Suprapubic skin (tissue), 4 donors: ENCODE results near the gene CCDC88A. TPM values are rescaled to one million over a fixed set of nuclear protein-coding genes. Genes with fewer than 3 reads are reported as not detected.

Source experiments
- DNase-seq, 2 donors: peaks; one replicate each; pipeline ENCODE4 v3.0.0-alpha.2; 2019; ENCODE audit warnings: low spot score in 2 of 2
- H3K27ac ChIP-seq: fragments of 200-600 bp; sonication (generic); one replicate; pipeline ENCODE4 v1.5.1; 2019
- H3K27me3 ChIP-seq: fragments of 200-600 bp; sonication (generic); one replicate; pipeline ENCODE4 v1.5.1; 2019
- H3K36me3 ChIP-seq: fragments of 200-600 bp; sonication (generic); one replicate; pipeline ENCODE4 v1.5.1; 2019
- H3K4me1 ChIP-seq: fragments of 200-600 bp; sonication (generic); one replicate; pipeline ENCODE4 v1.5.1; 2019
- H3K4me3 ChIP-seq: fragments of 200-600 bp; sonication (generic); one replicate; pipeline ENCODE4 v1.5.1; 2019; ENCODE audit warnings: mild to moderate bottlenecking
- H3K9me3 ChIP-seq: fragments of 200-600 bp; sonication (generic); one replicate; pipeline ENCODE4 v1.5.1; 2019
- EP300 ChIP-seq: sonication (generic); formaldehyde crosslinking; IDR thresholded peaks from one replicate; pipeline ENCODE4 v1.6.1; 2017; ENCODE audit warnings: antibody characterized with exemption
- POLR2A ChIP-seq, 2 donors: fragments of 450-650 bp; IDR thresholded peaks; one replicate each; pipeline ENCODE4 v1.6.1; 2017; ENCODE audit warnings: antibody characterized with exemption in 2 of 2, mild to moderate bottlenecking in 2 of 2, moderate library complexity in 2 of 2
- POLR2AphosphoS5 ChIP-seq, 3 donors: sonication (generic); formaldehyde crosslinking; IDR thresholded peaks; one replicate each; pipeline ENCODE4 v1.6.1; 2017; ENCODE audit warnings: antibody characterized with exemption in 3 of 3
- WGBS: methylation state at CpG from one replicate; pipeline ENCODE4 v1.1.5; 2018; 5-methylcytosine and 5-hydroxymethylcytosine counted together
- total RNA-seq, 4 donors: library from RNA; depleted of rRNA; stranded (reverse); fragments of >200 nt; gene quantifications; one replicate each; pipeline ENCODE4 v1.1.0, GENCODE V29; 2016
- TF ChIP-seq, protein P1 (sequence below), 2 donors: fragments of 200-600 bp in 1 of 2; fragments of 450-650 bp in 1 of 2; sonication (generic) in 1 of 2; IDR thresholded peaks; one replicate each; pipeline ENCODE4 v1.5.1; 2016 to 2019; ENCODE audit warnings: antibody characterized with exemption in 2 of 2, mild to moderate bottlenecking in 1 of 2, moderate library complexity in 1 of 2

The CCDC88A gene
- total RNA-seq, 4 donors from 2014 or later: 9.0 to 25.8 (median 18.2) TPM

DNA sequence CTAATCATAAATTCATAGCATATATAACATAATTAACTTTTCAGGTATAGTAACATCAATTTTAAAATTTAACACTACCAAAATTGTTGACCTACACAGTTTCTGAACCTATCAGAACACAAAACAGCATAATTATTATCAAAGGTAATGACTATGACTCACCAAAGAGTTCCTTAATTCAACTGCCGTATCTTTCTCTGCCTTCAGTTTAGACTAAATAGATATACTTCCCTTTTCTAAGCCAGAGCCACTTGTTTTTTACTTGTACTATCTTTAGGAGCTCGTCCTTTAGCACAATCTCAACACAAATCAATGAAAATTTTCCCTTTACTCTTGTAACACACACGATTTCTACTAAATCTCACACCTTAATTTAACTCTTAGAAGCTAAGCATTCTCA, 54.4 kb downstream of the CCDC88A start:
- peaks cover 23% of the 10 kb centered on the region for H3K4me1 ChIP-seq
- TF ChIP-seq EP300: no peak
- no peak for TF ChIP-seq POLR2AphosphoS5 (IDR thresholded peaks at IDR 0.05)
- no peak for TF ChIP-seq POLR2A (IDR thresholded peaks at IDR 0.05)
- TF ChIP-seq, protein P1, sequence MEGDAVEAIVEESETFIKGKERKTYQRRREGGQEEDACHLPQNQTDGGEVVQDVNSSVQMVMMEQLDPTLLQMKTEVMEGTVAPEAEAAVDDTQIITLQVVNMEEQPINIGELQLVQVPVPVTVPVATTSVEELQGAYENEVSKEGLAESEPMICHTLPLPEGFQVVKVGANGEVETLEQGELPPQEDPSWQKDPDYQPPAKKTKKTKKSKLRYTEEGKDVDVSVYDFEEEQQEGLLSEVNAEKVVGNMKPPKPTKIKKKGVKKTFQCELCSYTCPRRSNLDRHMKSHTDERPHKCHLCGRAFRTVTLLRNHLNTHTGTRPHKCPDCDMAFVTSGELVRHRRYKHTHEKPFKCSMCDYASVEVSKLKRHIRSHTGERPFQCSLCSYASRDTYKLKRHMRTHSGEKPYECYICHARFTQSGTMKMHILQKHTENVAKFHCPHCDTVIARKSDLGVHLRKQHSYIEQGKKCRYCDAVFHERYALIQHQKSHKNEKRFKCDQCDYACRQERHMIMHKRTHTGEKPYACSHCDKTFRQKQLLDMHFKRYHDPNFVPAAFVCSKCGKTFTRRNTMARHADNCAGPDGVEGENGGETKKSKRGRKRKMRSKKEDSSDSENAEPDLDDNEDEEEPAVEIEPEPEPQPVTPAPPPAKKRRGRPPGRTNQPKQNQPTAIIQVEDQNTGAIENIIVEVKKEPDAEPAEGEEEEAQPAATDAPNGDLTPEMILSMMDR (IDR thresholded peaks at IDR 0.05): no peak
- no peaks in the 10 kb centered on the region for H3K36me3 ChIP-seq
- H3K27ac ChIP-seq: no peak overlapping the region
- H3K9me3 ChIP-seq: no peaks in the 10 kb centered on the region
- no peak overlapping the region for H3K4me3 ChIP-seq
- H3K27me3 ChIP-seq: no peaks in the 10 kb centered on the region
- no peak for DNase-seq
- 58% methylated on average over 3 of the region's 3 CpGs for WGBS

DNA sequence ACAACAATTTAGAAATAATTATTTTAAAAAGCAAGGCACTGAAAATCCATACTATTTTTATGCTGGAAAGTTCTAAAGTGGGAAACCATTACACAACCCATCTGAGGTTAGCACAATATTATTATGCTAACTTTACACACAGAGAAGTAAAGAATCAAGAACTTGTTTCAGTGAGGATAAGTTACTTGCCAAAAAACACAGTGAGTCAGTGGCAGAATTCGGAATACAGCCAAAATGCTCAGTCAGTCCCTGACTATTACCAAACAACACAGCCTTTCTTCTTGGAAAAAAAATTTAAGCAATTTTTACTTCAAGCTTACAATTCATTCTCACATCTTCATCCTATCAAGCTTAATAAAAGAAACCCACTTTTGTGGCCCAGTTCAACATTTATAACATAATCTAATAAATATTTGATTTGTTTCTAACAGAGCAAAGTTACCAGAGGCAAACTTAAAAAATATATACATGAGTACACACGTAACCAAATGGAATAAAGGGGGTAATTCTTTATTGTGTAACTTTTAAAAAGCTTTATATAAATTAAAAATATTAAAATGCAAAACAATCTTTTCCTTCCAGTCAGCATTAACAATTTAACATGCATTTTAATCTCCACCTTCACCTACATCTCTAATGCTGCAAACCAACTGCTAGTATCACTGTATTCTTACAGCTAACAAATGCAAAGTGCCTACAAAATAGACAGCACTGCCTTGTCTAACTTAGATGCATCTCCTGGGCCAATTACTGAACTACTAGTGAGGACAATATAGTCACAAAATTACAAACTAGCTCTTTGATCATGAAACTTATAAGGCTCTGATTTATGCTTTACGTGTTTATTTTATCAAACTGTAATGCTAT, 55.2 kb downstream of the CCDC88A start:
- TF ChIP-seq POLR2A (IDR thresholded peaks at IDR 0.05) (no peak), POLR2AphosphoS5 (IDR thresholded peaks at IDR 0.05) (no peak), EP300 (no peak)
- TF ChIP-seq, protein P1 (IDR thresholded peaks at IDR 0.05): no peak
- no peaks in the 10 kb centered on the region for H3K9me3 ChIP-seq
- H3K36me3 ChIP-seq: no peaks in the 10 kb centered on the region
- DNase-seq: no peak
- H3K4me3 ChIP-seq: no peak overlapping the region
- no peaks in the 10 kb centered on the region for H3K27me3 ChIP-seq
- 49% methylated on average over 3 of the region's 3 CpGs for WGBS
- no peak overlapping the region for H3K27ac ChIP-seq
- peaks cover 23% of the 10 kb centered on the region for H3K4me1 ChIP-seq

DNA sequence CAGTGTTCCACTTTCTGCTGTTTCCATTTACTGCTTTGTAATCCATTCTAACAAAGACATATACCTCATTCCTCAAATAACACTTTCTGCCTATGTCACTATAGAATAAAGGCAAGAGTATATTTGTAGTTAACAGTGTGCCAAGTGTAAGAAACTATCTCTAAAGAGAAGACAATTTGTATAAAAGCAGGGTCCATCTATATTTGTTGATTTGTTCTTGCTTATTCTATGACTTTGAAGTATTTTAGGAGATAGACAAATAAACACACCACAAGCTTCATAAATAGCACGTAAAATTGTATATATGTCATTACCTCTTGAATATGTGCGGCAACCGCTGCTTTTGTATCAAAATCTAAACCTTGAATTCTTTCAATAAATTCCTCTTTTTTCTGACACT, 56.0 kb downstream of the CCDC88A start:
- Histone ChIP-seq H3K4me1 (peaks cover 23% of the 10 kb centered on the region), H3K4me3 (no peak overlapping the region), H3K36me3 (no peaks in the 10 kb centered on the region), H3K27ac (no peak overlapping the region), H3K27me3 (no peaks in the 10 kb centered on the region), H3K9me3 (no peaks in the 10 kb centered on the region)
- 89% methylated on average over 3 of the region's 3 CpGs for WGBS
- no peak for DNase-seq
- TF ChIP-seq EP300: no peak
- TF ChIP-seq, protein P1 (IDR thresholded peaks at IDR 0.05): no peak
- TF ChIP-seq POLR2AphosphoS5 (IDR thresholded peaks at IDR 0.05): no peak
- TF ChIP-seq POLR2A (IDR thresholded peaks at IDR 0.05): no peak

DNA sequence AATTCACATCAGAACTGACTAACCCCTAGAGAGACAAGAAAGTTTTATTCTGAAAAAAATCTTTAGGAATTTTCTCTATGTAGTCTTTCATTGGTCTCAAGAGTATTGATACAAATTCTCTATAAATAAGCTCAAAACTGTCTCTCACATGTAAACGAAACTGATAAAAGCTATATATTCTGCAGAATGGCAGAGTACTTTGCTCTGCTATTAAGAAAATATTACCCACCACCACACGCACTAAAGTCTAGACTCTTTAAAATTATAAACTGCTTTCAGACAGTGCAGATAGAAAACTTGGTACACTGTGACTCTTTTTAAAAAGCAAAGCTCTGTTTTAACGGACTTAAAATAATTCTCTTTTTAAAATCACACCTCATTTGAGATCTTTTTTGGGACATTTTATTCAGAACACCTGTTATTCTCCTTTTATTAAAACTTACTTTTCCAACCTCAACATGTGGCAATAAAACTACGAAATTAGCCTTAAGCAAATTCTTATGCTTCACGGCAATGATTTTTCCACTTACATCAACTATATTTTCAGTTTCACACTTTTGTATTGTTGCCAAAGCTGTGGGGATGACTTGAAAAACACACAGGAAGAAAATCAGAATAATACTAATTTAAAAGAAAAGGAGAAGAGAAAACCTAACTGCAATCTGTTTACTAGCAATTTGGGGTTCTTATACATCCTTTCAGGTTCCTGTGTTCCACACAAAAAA, 58.0 kb downstream of the CCDC88A start:
- H3K27ac ChIP-seq: no peak overlapping the region
- H3K27me3 ChIP-seq: no peaks in the 10 kb centered on the region
- no peaks in the 10 kb centered on the region for H3K9me3 ChIP-seq
- no peak for TF ChIP-seq EP300
- TF ChIP-seq POLR2A (IDR thresholded peaks at IDR 0.05): no peak
- no peak for TF ChIP-seq POLR2AphosphoS5 (IDR thresholded peaks at IDR 0.05)
- TF ChIP-seq, protein P1 (IDR thresholded peaks at IDR 0.05): no peak
- DNase-seq: no peak
- H3K36me3 ChIP-seq: no peaks in the 10 kb centered on the region
- peaks cover 23% of the 10 kb centered on the region for H3K4me1 ChIP-seq
- no peak overlapping the region for H3K4me3 ChIP-seq
- 65% methylated on average over 5 of the region's 5 CpGs for WGBS

DNA sequence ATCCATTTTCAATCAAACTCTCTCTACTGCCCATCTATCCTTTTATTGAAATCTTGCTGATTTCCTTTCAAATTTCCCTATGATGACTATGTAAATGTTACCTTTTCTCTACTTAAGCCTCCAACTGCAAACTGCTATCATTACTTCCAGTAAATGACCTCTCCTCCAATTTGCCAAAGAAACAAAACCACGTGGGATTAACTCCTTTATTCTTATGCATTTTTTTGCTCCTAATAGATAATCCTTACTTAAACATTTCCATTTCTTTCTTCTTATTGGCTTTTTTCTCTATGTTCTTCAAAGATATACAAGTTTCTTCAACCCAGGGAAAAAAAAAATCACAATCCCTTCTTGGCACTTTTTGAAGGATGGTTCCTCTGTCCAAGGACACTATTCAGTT, 61.2 kb downstream of the CCDC88A start:
- Histone ChIP-seq H3K4me3 (no peak overlapping the region), H3K27ac (no peak overlapping the region), H3K4me1 (peaks cover 1% of the 10 kb centered on the region), H3K36me3 (no peaks in the 10 kb centered on the region), H3K27me3 (no peaks in the 10 kb centered on the region), H3K9me3 (no peaks in the 10 kb centered on the region)
- no peak for DNase-seq
- 78% methylated on average over 1 of the region's 1 CpG for WGBS
- TF ChIP-seq EP300: no peak
- TF ChIP-seq, protein P1 (IDR thresholded peaks at IDR 0.05): no peak
- no peak for TF ChIP-seq POLR2AphosphoS5 (IDR thresholded peaks at IDR 0.05)
- TF ChIP-seq POLR2A (IDR thresholded peaks at IDR 0.05): no peak
